Astrocyte (in vitro differentiated cells and primary cell): ENCODE results near the gene PCGF5. TPM values are rescaled to one million over a fixed set of nuclear protein-coding genes. Genes with fewer than 3 reads are reported as not detected.

Experiments used
- DNase-seq: peaks from one replicate; pipeline ENCODE4 v3.0.0-alpha.2; 2010; ENCODE audit warnings: low read depth
- FAIRE-seq: peaks from 2 replicates; lab custom pipeline; 2011; peaks lifted over from hg19 to GRCh38; lab: Jason Lieb, UNC
- H2AFZ ChIP-seq: 2 replicates; pipeline ENCODE4 v1.6.0; 2012; ENCODE audit warnings: low read depth, low read length, inconsistent platforms
- H3K27ac ChIP-seq: 2 replicates; pipeline ENCODE4 v1.5.1; 2011; ENCODE audit warnings: low read depth, low read length, inconsistent platforms
- H3K27me3 ChIP-seq: 2 replicates; pipeline ENCODE4 v1.6.0; 2011; ENCODE audit warnings: low read length, inconsistent platforms; ENCODE audit not compliant: insufficient read depth
- H3K36me3 ChIP-seq: 2 replicates; pipeline ENCODE4 v1.5.1; 2011; ENCODE audit warnings: low read length, inconsistent platforms; ENCODE audit not compliant: insufficient read depth
- H3K4me1 ChIP-seq: 2 replicates; pipeline ENCODE4 v1.5.1; 2011; ENCODE audit warnings: low read length, inconsistent platforms; ENCODE audit not compliant: insufficient read depth
- H3K4me2 ChIP-seq: 2 replicates; pipeline ENCODE4 v1.6.0; 2012; ENCODE audit warnings: low read length, inconsistent platforms
- H3K4me3 ChIP-seq: 2 replicates; pipeline ENCODE4 v1.5.1; 2011; ENCODE audit warnings: low read depth, mild to moderate bottlenecking, low read length, inconsistent platforms; ENCODE audit not compliant: insufficient read depth
- H3K79me2 ChIP-seq: 2 replicates; pipeline ENCODE4 v1.6.0; 2012; ENCODE audit warnings: mild to moderate bottlenecking, low read length, inconsistent platforms; ENCODE audit not compliant: insufficient read depth
- H3K9ac ChIP-seq: 2 replicates; pipeline ENCODE4 v1.6.0; 2012; ENCODE audit warnings: mild to moderate bottlenecking, low read length, inconsistent platforms
- H3K9me3 ChIP-seq: 2 replicates; pipeline ENCODE4 v1.5.1; 2012; ENCODE audit warnings: low read depth, mild to moderate bottlenecking, low read length, inconsistent platforms; ENCODE audit not compliant: insufficient read depth
- H4K20me1 ChIP-seq: 2 replicates; pipeline ENCODE4 v1.6.0; 2012; ENCODE audit warnings: low read length, inconsistent platforms; ENCODE audit not compliant: insufficient read depth
- H3K27ac Mint-ChIP-seq: one replicate; pipeline ENCODE4 v1.8.0; 2021; ENCODE audit warnings: mild to moderate bottlenecking, mixed read lengths; ENCODE audit not compliant: unreplicated experiment
- H3K27me3 Mint-ChIP-seq: one replicate; pipeline ENCODE4 v1.8.0; 2021; ENCODE audit warnings: low read depth, mixed read lengths; ENCODE audit not compliant: unreplicated experiment
- H3K36me3 Mint-ChIP-seq: one replicate; pipeline ENCODE4 v1.8.0; 2021; ENCODE audit warnings: low read depth, mixed read lengths; ENCODE audit not compliant: unreplicated experiment
- H3K4me1 Mint-ChIP-seq: one replicate; pipeline ENCODE4 v1.8.0; 2021; ENCODE audit warnings: low read depth, mixed read lengths; ENCODE audit not compliant: unreplicated experiment
- H3K4me3 Mint-ChIP-seq: one replicate; pipeline ENCODE4 v1.8.0; 2021; ENCODE audit warnings: mild to moderate bottlenecking, moderate library complexity, mixed read lengths; ENCODE audit not compliant: unreplicated experiment
- H3K9me3 Mint-ChIP-seq: one replicate; pipeline ENCODE4 v1.8.0; 2021; ENCODE audit warnings: mild to moderate bottlenecking, mixed read lengths; ENCODE audit not compliant: unreplicated experiment
- CTCF ChIP-seq: IDR thresholded peaks from 2 replicates; pipeline ENCODE4 v1.5.1; 2011; ENCODE audit warnings: low read depth, mild to moderate bottlenecking, inconsistent platforms, low read length, moderate library complexity; ENCODE audit not compliant: insufficient read depth
- EZH2 ChIP-seq: IDR thresholded peaks from 2 replicates; pipeline ENCODE4 v1.6.1; 2012; ENCODE audit warnings: mild to moderate bottlenecking, low read length, inconsistent platforms; ENCODE audit not compliant: insufficient read depth
- total RNA-seq: library from RNA; stranded (reverse); gene quantifications from 2 replicates; pipeline ENCODE4 v1.2.1, GENCODE V29; 2021

PCGF5 gene
- total RNA-seq, 1 donor from 2014 or later = 31.5 TPM

- peak; percentile 75 for DNase-seq
- H3K27ac Mint-ChIP-seq = peak overlapping the region; percentile 23
Measured at GRCh38 chr10:91295346-91295745, 74.9 kb downstream of the PCGF5 start.

GRCh38 chr10:91296471-91296870 lies 76.0 kb downstream of the PCGF5 start:
- Mint-ChIP-seq H3K4me3 (no peak overlapping the region), H3K9me3 (peaks cover 2% of the 10 kb centered on the region), H3K27ac (no peak overlapping the region), H3K36me3 (no peaks in the 10 kb centered on the region), H3K27me3 (peaks cover 3% of the 10 kb centered on the region), H3K4me1 (peaks cover 11% of the 10 kb centered on the region)
- no peak for DNase-seq
- no peaks in the 10 kb centered on the region for H3K79me2 ChIP-seq
- TF ChIP-seq EZH2 (no peak), CTCF (peak; percentile 30)
- FAIRE-seq = no peak
- no peaks in the 10 kb centered on the region for H3K27me3 ChIP-seq
- no peaks in the 10 kb centered on the region for H4K20me1 ChIP-seq
- H3K4me1 ChIP-seq = no peaks in the 10 kb centered on the region
- H3K27ac ChIP-seq = no peak overlapping the region
- H3K9ac ChIP-seq = no peak overlapping the region
- no peaks in the 10 kb centered on the region for H3K36me3 ChIP-seq
- H3K4me2 ChIP-seq = no peak overlapping the region
- no peak overlapping the region for H3K4me3 ChIP-seq
- H3K9me3 ChIP-seq = no peaks in the 10 kb centered on the region
- no peak overlapping the region for H2AFZ ChIP-seq

More at GRCh38 chr10:91295346-91295745, 74.9 kb downstream of the PCGF5 start:
- Histone ChIP-seq H4K20me1 (no peaks in the 10 kb centered on the region), H2AFZ (no peak overlapping the region), H3K27ac (no peak overlapping the region), H3K4me3 (no peak overlapping the region), H3K79me2 (no peaks in the 10 kb centered on the region), H3K4me2 (no peak overlapping the region), H3K9me3 (no peaks in the 10 kb centered on the region), H3K27me3 (no peaks in the 10 kb centered on the region), H3K4me1 (no peaks in the 10 kb centered on the region), H3K9ac (no peak overlapping the region), H3K36me3 (no peaks in the 10 kb centered on the region)
- H3K27me3 Mint-ChIP-seq = peaks cover 6% of the 10 kb centered on the region
- no peak for TF ChIP-seq CTCF
- TF ChIP-seq EZH2 = no peak
- H3K4me3 Mint-ChIP-seq = no peak overlapping the region
- H3K36me3 Mint-ChIP-seq = no peaks in the 10 kb centered on the region
- peak; percentile 32 for FAIRE-seq
- peaks cover 2% of the 10 kb centered on the region for H3K9me3 Mint-ChIP-seq
- H3K4me1 Mint-ChIP-seq = peaks cover 11% of the 10 kb centered on the region

GRCh38 chr10:91298224-91298871 lies 77.9 kb downstream of the PCGF5 start:
- Histone ChIP-seq H3K36me3 (no peaks in the 10 kb centered on the region), H3K9me3 (no peaks in the 10 kb centered on the region), H3K4me2 (peak overlapping the region; percentile 88), H3K4me1 (no peaks in the 10 kb centered on the region), H3K27me3 (no peaks in the 10 kb centered on the region), H3K27ac (no peak overlapping the region), H3K9ac (peak overlapping the region; percentile 49), H2AFZ (peak overlapping the region; percentile 83), H3K79me2 (no peaks in the 10 kb centered on the region), H4K20me1 (no peaks in the 10 kb centered on the region), H3K4me3 (peak overlapping the region; percentile 61)
- FAIRE-seq (peak; percentile 23), DNase-seq (peak; percentile 74)
- Mint-ChIP-seq H3K4me3 (peak overlapping the region; percentile 76), H3K27me3 (no peaks in the 10 kb centered on the region), H3K36me3 (no peaks in the 10 kb centered on the region), H3K27ac (no peak overlapping the region), H3K9me3 (peaks cover 2% of the 10 kb centered on the region), H3K4me1 (peaks cover 11% of the 10 kb centered on the region)
- TF ChIP-seq EZH2 (no peak), CTCF (peak; percentile 83)
